Measurements from ENCODE around the gene PLEKHA1. TPM values are rescaled to one million over a fixed set of nuclear protein-coding genes. Genes with fewer than 3 reads are reported as not detected.

PLEKHA1 gene
- total RNA-seq, 1 experiment from 2014 or later, result 30.6 TPM

DNA sequence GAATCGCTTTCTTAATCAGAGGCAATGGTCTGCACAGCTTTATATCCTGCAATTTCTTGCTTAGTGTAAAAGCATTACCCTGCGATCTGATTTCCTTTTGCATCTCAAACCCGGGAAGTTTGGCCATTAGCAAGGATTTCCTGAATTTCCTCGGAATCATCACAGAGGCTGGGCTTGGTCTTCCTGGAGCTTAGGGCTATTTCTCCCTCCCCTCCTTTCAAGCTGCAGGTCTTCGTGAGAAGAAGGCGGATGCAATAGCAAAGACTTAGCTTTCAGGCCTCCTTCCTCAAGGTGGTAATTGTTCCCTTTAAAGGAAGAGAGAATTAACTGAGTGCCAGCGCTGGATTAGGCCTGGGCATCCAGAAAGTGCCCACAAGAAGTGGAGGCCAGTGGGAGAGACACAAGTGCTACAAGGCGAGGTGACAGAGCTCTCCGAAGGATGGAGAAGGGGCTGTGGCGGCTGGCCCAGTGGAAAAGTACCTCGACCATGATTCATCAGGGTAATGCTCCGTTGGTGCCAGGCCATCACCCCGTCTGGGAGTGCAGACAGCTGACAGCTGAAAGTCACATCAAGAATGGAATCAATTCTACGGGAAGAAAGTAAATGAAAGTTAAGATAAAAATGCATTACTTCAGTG lies 76.0 kb downstream of the PLEKHA1 start:
- Histone ChIP-seq H3K27ac (ENCODE audit: low read depth, low read length) (no peak overlapping the region), H3K4me1 (ENCODE audit: control insufficient read depth in 1 of 2, insufficient read depth in 2 of 2, low read length in 2 of 2) (peaks cover 7 to 8% of the 10 kb centered on the region in 2 experiments; a peak in 3 of 4 replicates), H4K20me1 (ENCODE audit: insufficient read depth) (no peaks in the 10 kb centered on the region), H3K4me3 (replicated peaks in 1 of 2; ENCODE audit: low read depth in 1 of 2, low read length in 2 of 2) (no peak overlapping the region), H3K9ac (ENCODE audit: low read length) (no peak overlapping the region), H3K9me3 (ENCODE audit: control insufficient read depth in 1 of 2, insufficient read depth in 1 of 2, low read depth in 1 of 2, low read length in 2 of 2) (no peaks in the 10 kb centered on the region), H3K36me3 (ENCODE audit: control insufficient read depth in 1 of 2, insufficient read depth in 2 of 2, low read length in 2 of 2) (no peaks in the 10 kb centered on the region), H3K27me3 (ENCODE audit: insufficient read depth, low read length) (no peaks in the 10 kb centered on the region), H3K4me2 (ENCODE audit: low read length) (no peak overlapping the region), H3K79me2 (ENCODE audit: insufficient read depth, low read length) (no peaks in the 10 kb centered on the region), H2AFZ (ENCODE audit: low read depth, low read length, poor library complexity, severe bottlenecking) (no peak overlapping the region), H3K9me2 (ENCODE audit: insufficient read depth) (no peaks in the 10 kb centered on the region)
- CTCF ChIA-PET, result interaction anchor here (0.7 kb wide), 1 partner anchor 152 kb away, joined by 3 read pairs; no protein-coding TSS in a partner anchor
- no peak for ATAC-seq
- RAD21 ChIA-PET (ENCODE audit: low non-redundant PET in 1 of 2, low total read pairs in 2 of 2, uncharacterized antibody in 2 of 2, unreplicated experiment in 2 of 2), result no interaction called here
- no TSS peak for BruUV-seq (replicated peaks)
- no peak for DNase-seq (ENCODE audit: low read depth, low spot score)
- intact Hi-C loops (cut with micrococcal nuclease), result no loop called here
- TF ChIP-seq JUND (IDR thresholded peaks at IDR 0.05), result no peak
- TF ChIP-seq, protein P1, sequence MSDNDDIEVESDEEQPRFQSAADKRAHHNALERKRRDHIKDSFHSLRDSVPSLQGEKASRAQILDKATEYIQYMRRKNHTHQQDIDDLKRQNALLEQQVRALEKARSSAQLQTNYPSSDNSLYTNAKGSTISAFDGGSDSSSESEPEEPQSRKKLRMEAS (IDR thresholded peaks at IDR 0.05), result no peak
- no peak for TF ChIP-seq POLR2A (IDR thresholded peaks at IDR 0.05; ENCODE audit: borderline replicate concordance, extremely low read depth, insufficient read depth, insufficient read length)
- TF ChIP-seq RAD21 (IDR thresholded peaks at IDR 0.05; ENCODE audit: low read depth), result no peak
- no peak for TF ChIP-seq CEBPB (IDR thresholded peaks at IDR 0.05; ENCODE audit: low read depth)
- no peak for TF ChIP-seq ELF1 (IDR thresholded peaks at IDR 0.05; ENCODE audit: borderline replicate concordance, low read depth)
- TF ChIP-seq EGR1 (IDR thresholded peaks at IDR 0.05; ENCODE audit: low read depth), result no peak
- TF ChIP-seq SRF (IDR thresholded peaks at IDR 0.05; ENCODE audit: low read depth), result no peak
- TF ChIP-seq SIN3A (IDR thresholded peaks at IDR 0.05; ENCODE audit: low read depth), result no peak
- no peak for TF ChIP-seq YY1 (IDR thresholded peaks at IDR 0.05; ENCODE audit: extremely low read depth, insufficient replicate concordance, low read depth, low read length)
- no peak for TF ChIP-seq SP1 (IDR thresholded peaks at IDR 0.05; ENCODE audit: low read depth)
- TF ChIP-seq FOSL1 (IDR thresholded peaks at IDR 0.05; ENCODE audit: low read depth), result no peak
- no peak for TF ChIP-seq POLR2AphosphoS5 (IDR thresholded peaks at IDR 0.05; ENCODE audit: low read depth, low read length)
- POLR2A ChIA-PET, result no interaction called here

DNA sequence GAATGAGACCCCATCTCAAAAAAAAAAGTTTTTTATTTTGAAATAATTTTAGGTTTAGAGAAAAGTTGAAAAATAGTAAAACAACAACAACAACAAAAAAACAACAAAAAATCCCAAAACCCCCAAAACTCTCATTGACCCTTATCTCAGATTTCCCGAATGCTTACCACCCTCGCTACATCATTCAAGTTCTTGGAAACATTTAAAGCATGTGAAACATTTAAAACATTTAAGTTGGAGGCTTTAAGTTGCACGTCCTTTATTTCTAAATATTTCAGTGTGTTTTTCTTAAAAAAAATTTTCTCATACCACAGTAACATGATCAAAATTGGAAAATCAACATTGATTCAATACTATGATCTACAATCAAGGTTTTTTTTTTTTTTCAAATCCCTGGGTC lies 79.6 kb downstream of the PLEKHA1 start:
- no peaks in the 10 kb centered on the region for H3K4me1 ChIP-seq (ENCODE audit: control insufficient read depth in 1 of 2, insufficient read depth in 2 of 2, low read length in 2 of 2)
- H3K36me3 ChIP-seq (ENCODE audit: control insufficient read depth in 1 of 2, insufficient read depth in 2 of 2, low read length in 2 of 2), result no peaks in the 10 kb centered on the region
- no peak for DNase-seq (ENCODE audit: low read depth, low spot score)
- no peak overlapping the region for H3K27ac ChIP-seq (ENCODE audit: low read depth, low read length)
- H3K9me3 ChIP-seq (ENCODE audit: control insufficient read depth in 1 of 2, insufficient read depth in 1 of 2, low read depth in 1 of 2, low read length in 2 of 2), result no peaks in the 10 kb centered on the region
- H3K4me2 ChIP-seq (ENCODE audit: low read length), result no peak overlapping the region
- ATAC-seq, result no peak
- no peak overlapping the region for H3K4me3 ChIP-seq (replicated peaks in 1 of 2; ENCODE audit: low read depth in 1 of 2, low read length in 2 of 2)
- ChIA-PET CTCF (no interaction called here), RAD21 (ENCODE audit: low non-redundant PET in 1 of 2, low total read pairs in 2 of 2, uncharacterized antibody in 2 of 2, unreplicated experiment in 2 of 2) (no interaction called here), POLR2A (no interaction called here)
- no peaks in the 10 kb centered on the region for H3K9me2 ChIP-seq (ENCODE audit: insufficient read depth)
- no peak overlapping the region for H3K9ac ChIP-seq (ENCODE audit: low read length)
- H4K20me1 ChIP-seq (ENCODE audit: insufficient read depth), result no peaks in the 10 kb centered on the region
- H2AFZ ChIP-seq (ENCODE audit: low read depth, low read length, poor library complexity, severe bottlenecking), result no peak overlapping the region
- H3K79me2 ChIP-seq (ENCODE audit: insufficient read depth, low read length), result no peaks in the 10 kb centered on the region
- intact Hi-C loops (cut with micrococcal nuclease), result no loop called here
- BruUV-seq (replicated peaks), result no TSS peak
- no peaks in the 10 kb centered on the region for H3K27me3 ChIP-seq (ENCODE audit: insufficient read depth, low read length)
- no peak for TF ChIP-seq TCF7L2 (IDR thresholded peaks at IDR 0.05; ENCODE audit: borderline replicate concordance, extremely low read depth, insufficient read depth, insufficient read length)
- TF ChIP-seq, protein P2, sequence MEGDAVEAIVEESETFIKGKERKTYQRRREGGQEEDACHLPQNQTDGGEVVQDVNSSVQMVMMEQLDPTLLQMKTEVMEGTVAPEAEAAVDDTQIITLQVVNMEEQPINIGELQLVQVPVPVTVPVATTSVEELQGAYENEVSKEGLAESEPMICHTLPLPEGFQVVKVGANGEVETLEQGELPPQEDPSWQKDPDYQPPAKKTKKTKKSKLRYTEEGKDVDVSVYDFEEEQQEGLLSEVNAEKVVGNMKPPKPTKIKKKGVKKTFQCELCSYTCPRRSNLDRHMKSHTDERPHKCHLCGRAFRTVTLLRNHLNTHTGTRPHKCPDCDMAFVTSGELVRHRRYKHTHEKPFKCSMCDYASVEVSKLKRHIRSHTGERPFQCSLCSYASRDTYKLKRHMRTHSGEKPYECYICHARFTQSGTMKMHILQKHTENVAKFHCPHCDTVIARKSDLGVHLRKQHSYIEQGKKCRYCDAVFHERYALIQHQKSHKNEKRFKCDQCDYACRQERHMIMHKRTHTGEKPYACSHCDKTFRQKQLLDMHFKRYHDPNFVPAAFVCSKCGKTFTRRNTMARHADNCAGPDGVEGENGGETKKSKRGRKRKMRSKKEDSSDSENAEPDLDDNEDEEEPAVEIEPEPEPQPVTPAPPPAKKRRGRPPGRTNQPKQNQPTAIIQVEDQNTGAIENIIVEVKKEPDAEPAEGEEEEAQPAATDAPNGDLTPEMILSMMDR (IDR thresholded peaks at IDR 0.05 in 2 of 3, conservative IDR thresholded peaks at IDR 0.05 in 1 of 3; ENCODE audit: borderline replicate concordance in 1 of 3, insufficient read depth in 1 of 3, low read depth in 2 of 3, low read length in 2 of 3), result no peak
- no peak for TF ChIP-seq ZNF274 (IDR thresholded peaks at IDR 0.05; ENCODE audit: low read depth, low read length)
- no peak for TF ChIP-seq ZFX (IDR thresholded peaks at IDR 0.05)
- TF ChIP-seq, protein P3, sequence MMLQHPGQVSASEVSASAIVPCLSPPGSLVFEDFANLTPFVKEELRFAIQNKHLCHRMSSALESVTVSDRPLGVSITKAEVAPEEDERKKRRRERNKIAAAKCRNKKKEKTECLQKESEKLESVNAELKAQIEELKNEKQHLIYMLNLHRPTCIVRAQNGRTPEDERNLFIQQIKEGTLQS (IDR thresholded peaks at IDR 0.05), result no peak
- TF ChIP-seq POLR2AphosphoS5 (IDR thresholded peaks at IDR 0.05; ENCODE audit: low read depth, low read length), result no peak
- no peak for TF ChIP-seq SP1 (IDR thresholded peaks at IDR 0.05; ENCODE audit: low read depth)
- no peak for TF ChIP-seq RAD21 (IDR thresholded peaks at IDR 0.05; ENCODE audit: low read depth)
- TF ChIP-seq EZH2 (IDR thresholded peaks at IDR 0.05), result no peak
- TF ChIP-seq CEBPB (IDR thresholded peaks at IDR 0.05; ENCODE audit: low read depth), result no peak
- no peak for TF ChIP-seq EGR1 (IDR thresholded peaks at IDR 0.05; ENCODE audit: low read depth)
- TF ChIP-seq CBX3 (IDR thresholded peaks at IDR 0.05; ENCODE audit: low read depth), result no peak
